ENCODE data around the gene CXorf58.
"Not testable (repeated sequence)": the region's sequence is repeated elsewhere in the genome, so short reads cannot be mapped to it uniquely, and the experiment has no call there.

The CXorf58 gene

DNA sequence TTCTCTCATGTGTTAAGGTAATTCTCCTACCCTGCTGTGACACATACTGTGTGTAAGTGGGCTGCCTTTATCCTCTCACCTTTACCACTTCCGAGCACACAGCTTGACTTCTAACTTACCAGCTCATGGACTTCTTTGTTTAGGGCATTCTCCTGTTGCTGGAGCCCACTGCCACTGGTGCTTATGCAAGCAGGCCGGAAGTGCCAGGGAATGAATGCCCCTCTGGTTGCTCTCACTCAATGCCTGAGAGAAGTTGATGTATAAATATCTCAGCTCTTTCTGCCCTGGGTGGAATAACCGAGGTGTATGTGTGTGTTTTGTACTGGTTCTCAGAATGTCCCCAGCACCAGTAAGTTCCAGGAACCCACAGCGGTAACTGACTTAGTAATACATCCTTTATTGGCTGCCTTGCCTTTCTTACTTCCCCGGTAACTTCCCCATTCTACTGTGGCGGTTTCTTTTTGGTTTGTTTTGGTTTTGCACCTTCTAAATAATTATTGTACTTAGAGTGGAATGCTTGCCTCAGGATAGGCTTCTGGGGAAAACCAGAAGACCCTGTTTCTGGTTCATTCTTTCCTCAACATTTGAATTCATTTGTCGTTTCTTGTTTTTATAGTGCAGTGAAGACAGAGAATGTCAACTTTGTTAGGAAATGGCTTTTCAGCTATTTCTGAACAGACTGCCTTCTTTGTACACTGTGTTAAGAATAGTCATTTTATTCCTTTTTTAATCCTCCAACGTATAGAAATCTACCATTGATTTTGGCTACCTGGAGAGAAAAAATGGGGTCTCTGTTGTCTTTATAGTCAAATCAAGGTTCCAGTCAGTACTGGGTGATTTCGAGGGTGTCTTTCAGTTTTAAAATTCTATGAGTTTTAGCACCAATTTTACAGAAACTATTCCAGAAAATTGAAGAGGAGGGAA is 45.4 kb downstream of the CXorf58 start:
- peak; percentile 1 to 2 for DNase-seq (ENCODE audit: low read depth in 1 of 2, low spot score in 1 of 2)

GRCh38 chrX:23953908-23954269 is 46.1 kb downstream of the CXorf58 start:
- DNase-seq (ENCODE audit: low read depth in 1 of 2, low spot score in 1 of 2) = no peak

- DNase-seq (ENCODE audit: low read depth in 1 of 2, low spot score in 1 of 2) = no peak
Measured at GRCh38 chrX:23954396-23954795, 46.6 kb downstream of the CXorf58 start.

DNA sequence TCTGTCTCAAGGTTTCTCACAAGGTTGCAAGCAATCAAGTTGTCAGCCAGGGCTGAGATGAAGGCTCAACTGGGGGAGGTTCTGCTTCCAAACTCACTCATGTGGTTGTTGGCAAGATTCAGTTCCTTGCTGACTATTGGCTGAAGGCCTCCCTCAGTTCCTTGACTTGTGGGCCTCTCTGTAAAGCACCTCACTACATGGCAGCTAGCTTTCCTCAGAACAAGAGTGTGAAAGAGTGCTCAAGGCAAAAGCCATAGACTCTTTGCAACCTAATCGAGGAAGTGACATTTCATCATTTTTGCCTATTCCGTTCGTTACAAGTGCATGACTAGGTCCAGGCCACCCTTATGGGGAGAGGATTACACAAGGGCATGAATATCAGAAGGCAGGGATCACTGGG is 52.0 kb downstream of the CXorf58 start:
- DNase-seq (ENCODE audit: low read depth in 1 of 2, low spot score in 1 of 2) = no peak

DNA sequence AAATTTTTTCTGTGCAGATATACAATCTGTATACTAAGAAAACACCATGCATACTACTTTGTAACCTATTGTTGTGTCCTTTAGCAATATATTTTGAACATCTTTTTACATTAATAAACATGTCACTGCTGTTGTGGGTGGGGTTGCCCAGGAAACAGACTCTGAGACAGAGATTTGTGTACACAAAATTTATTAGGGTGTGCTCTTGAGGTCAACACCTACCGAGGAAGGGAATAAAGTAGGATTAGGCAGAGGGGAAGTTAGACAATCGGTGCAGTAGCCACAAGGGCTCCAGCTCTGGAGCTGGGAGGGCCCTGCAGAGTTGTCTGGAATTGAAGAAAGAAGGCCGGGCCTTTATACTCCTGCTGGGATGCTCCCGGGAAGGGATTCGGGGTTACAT is 56.4 kb downstream of the CXorf58 start:
- DNase-seq (ENCODE audit: low read depth in 1 of 2, low spot score in 1 of 2) = no peak

DNA sequence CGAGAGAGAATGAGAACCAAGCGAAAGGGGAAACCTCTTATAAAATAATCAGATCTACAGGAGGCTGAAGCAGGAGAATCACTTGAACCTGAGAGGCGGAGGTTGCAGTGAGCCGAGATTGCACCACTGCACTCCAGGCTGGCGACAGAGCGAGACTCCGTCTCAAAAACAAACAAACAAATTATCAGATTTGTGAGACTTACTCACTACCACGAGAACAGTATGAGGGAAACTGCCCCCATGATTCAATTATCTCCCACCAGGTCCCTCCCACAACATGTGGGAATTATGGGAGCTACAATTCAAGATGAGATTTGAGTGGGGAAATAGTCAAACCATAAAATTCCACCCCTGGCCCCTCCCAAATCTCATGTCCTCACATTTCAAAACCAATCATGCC is 57.8 kb downstream of the CXorf58 start:
- not testable (repeated sequence) for DNase-seq (ENCODE audit: low read depth in 1 of 2, low spot score in 1 of 2)

DNA sequence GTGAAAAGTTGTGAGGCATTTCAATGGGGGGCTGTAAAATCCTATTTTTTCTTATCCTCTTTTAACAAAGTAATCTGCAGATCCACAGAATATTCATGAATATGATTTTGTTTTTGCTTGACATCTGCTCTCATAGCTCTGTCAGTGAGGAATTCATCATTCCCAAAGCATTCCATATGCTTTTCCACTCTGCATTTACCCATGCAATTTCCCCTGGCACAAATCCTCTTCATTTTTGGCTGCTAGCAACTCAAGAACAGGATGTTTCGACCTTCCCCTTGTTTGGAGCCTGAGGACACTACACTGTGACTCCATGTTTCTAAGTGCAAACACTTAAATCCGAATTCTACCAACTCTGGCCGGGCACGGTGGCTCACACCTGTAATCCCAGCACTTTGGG is 70.7 kb downstream of the CXorf58 start:
- no peak for DNase-seq (ENCODE audit: low read depth in 1 of 2, low spot score in 1 of 2)

DNA sequence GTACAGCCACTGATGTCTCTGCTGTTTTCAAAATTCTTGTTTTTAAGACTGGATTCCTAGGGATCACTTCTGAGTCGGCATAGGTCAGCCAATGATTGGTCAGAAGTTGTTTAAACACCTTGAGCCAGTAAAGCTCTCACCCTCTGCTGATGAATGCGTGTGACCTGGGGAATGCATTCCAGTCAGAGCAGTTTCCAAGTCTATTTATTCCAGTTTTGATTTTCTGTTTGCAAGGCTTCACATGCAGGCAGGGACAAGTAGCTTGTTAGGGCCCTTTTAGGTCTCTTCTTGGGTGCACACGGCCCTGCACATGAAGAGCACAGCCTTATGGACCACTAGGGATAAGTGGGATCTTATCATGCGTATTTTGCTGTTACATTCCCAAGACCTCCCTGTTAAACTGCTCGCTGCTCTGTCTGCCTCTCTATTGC is 72.2 kb downstream of the CXorf58 start:
- no peak for DNase-seq (ENCODE audit: low read depth in 1 of 2, low spot score in 1 of 2)

DNA sequence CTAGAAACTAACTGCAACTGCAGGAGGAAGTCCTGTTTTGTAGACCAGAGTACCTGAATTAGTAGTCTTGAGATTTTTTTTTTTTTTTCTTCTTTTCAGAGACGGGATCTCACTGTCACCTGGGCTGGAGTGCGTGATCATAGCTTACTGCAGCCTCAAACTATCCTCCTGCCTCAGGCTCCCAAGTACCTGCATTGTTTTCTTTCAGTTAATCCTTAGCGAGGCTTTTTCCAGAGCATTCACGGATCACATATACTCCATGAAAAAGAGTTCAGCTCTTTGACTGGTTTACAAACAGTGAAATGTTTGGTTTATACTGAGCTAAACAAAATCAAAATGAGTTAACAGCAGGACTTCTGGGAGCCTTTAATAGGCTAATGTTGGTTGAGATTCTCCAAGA is 73.4 kb downstream of the CXorf58 start:
- DNase-seq (ENCODE audit: low read depth in 1 of 2, low spot score in 1 of 2) = no peak

DNA sequence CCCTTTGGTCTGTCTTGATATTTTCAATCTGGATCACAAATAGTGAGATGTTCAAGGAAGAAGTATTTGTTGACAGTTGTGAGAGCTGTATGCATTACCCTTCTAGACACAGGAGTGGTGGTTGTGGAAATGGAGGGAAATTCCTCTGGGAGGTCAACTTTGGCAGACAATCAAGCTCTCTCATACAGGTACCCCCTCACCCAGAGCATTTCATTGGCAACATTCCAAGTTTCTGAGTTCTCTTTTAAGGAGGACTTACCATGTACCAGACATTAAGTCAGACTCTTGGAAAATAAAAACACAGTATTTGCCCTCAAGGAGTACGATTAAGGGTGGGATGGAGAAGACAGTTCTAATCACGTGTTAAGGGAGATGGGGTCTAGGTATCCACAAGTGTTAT is 73.9 kb downstream of the CXorf58 start:
- no peak for DNase-seq (ENCODE audit: low read depth in 1 of 2, low spot score in 1 of 2)

- DNase-seq (ENCODE audit: low read depth in 1 of 2, low spot score in 1 of 2) = no peak
Measured at GRCh38 chrX:23982891-23983290, 75.1 kb downstream of the CXorf58 start.

Data from stimulated activated CD4-positive, alpha-beta T cell treated with anti-CD3 and anti-CD28 coated beads, Interleukin-15, amount 100 ng/mL, for 1 hour (primary cell).